ENCODE results near the gene ATP2C2. TPM values are rescaled to one million over a fixed set of nuclear protein-coding genes. Genes with fewer than 3 reads are reported as not detected.

ATP2C2 gene
- total RNA-seq, 1 experiment from 2014 or later, result 0.67 TPM

- 0 out of 2 replicates have a peak, but pooled peaks cover 4% of the 10 kb centered on the region for H3K4me1 ChIP-seq (ENCODE audit: control insufficient read depth, insufficient read depth, low read length)
- DNase-seq (ENCODE audit: low read depth, low spot score) (no peak), ATAC-seq (no peak)
- H3K36me3 ChIP-seq (ENCODE audit: control insufficient read depth, insufficient read depth, low read length), result peaks cover 2% of the 10 kb centered on the region; the same call in 1 of the 2 replicates
- BruUV-seq (replicated peaks), result no TSS peak
- H3K27me3 ChIP-seq (ENCODE audit: control insufficient read depth, insufficient read depth, low read length), result peaks cover 7% of the 10 kb centered on the region; the same call in 1 of the 2 replicates
- POLR2A ChIA-PET, result no interaction called here
- CTCF ChIA-PET, result no interaction called here
- intact Hi-C loops (cut with micrococcal nuclease; ENCODE audit: unreplicated experiment) (no loop called here), in situ Hi-C loops (cut with HindIII; ENCODE audit: low pct_unique_long_range_greater_than_20kb, low sequenced_read_pairs) (no loop called here)
- no peak overlapping the region for H3K27ac ChIP-seq (ENCODE audit: low read length)
- TF ChIP-seq, protein P1, sequence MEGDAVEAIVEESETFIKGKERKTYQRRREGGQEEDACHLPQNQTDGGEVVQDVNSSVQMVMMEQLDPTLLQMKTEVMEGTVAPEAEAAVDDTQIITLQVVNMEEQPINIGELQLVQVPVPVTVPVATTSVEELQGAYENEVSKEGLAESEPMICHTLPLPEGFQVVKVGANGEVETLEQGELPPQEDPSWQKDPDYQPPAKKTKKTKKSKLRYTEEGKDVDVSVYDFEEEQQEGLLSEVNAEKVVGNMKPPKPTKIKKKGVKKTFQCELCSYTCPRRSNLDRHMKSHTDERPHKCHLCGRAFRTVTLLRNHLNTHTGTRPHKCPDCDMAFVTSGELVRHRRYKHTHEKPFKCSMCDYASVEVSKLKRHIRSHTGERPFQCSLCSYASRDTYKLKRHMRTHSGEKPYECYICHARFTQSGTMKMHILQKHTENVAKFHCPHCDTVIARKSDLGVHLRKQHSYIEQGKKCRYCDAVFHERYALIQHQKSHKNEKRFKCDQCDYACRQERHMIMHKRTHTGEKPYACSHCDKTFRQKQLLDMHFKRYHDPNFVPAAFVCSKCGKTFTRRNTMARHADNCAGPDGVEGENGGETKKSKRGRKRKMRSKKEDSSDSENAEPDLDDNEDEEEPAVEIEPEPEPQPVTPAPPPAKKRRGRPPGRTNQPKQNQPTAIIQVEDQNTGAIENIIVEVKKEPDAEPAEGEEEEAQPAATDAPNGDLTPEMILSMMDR (IDR thresholded peaks at IDR 0.05), result no peak
- TF ChIP-seq REST (IDR thresholded peaks at IDR 0.05; ENCODE audit: insufficient read depth in 1 of 2, low read depth in 2 of 2, low read length in 1 of 2), result no peak
- TF ChIP-seq SIN3A (IDR thresholded peaks at IDR 0.05; ENCODE audit: borderline replicate concordance, insufficient read depth, low read depth, low read length), result no peak
- TF ChIP-seq POLR2AphosphoS5 (IDR thresholded peaks at IDR 0.05; ENCODE audit: low read depth, low read length), result no peak
- no peak for TF ChIP-seq TCF7L2 (IDR thresholded peaks at IDR 0.05; ENCODE audit: low read depth, low read length)
- no peaks in the 10 kb centered on the region for H3K9me3 ChIP-seq (ENCODE audit: control insufficient read depth, insufficient read depth, low read depth, low read length)
- H3K4me3 ChIP-seq (ENCODE audit: low read depth in 2 of 2, low read length in 2 of 2), result no peak overlapping the region
Observed at GRCh38 chr16:84371553-84371865, 3.2 kb downstream of the ATP2C2 start.

- Histone ChIP-seq H3K9me3 (ENCODE audit: control insufficient read depth, insufficient read depth, low read depth, low read length) (no peaks in the 10 kb centered on the region), H3K36me3 (ENCODE audit: control insufficient read depth, insufficient read depth, low read length) (no peaks in the 10 kb centered on the region), H3K4me3 (ENCODE audit: low read depth in 2 of 2, low read length in 2 of 2) (no peak overlapping the region), H3K4me1 (ENCODE audit: control insufficient read depth, insufficient read depth, low read length) (no peaks in the 10 kb centered on the region), H3K27ac (ENCODE audit: low read length) (no peak overlapping the region), H3K27me3 (ENCODE audit: control insufficient read depth, insufficient read depth, low read length) (0 out of 2 replicates have a peak, but pooled peaks cover under 1% of the 10 kb centered on the region)
- intact Hi-C loops (cut with micrococcal nuclease; ENCODE audit: unreplicated experiment), result no loop called here
- no peak for DNase-seq (ENCODE audit: low read depth, low spot score)
- BruUV-seq (replicated peaks), result no TSS peak
- ChIA-PET CTCF (no interaction called here), POLR2A (no interaction called here)
- ATAC-seq, result no peak
- TF ChIP-seq TCF7L2 (IDR thresholded peaks at IDR 0.05; ENCODE audit: low read depth, low read length) (no peak), POLR2AphosphoS5 (IDR thresholded peaks at IDR 0.05; ENCODE audit: low read depth, low read length) (no peak), SIN3A (IDR thresholded peaks at IDR 0.05; ENCODE audit: borderline replicate concordance, insufficient read depth, low read depth, low read length) (no peak), REST (IDR thresholded peaks at IDR 0.05; ENCODE audit: insufficient read depth in 1 of 2, low read depth in 2 of 2, low read length in 1 of 2) (no peak)
- TF ChIP-seq, protein P1 (IDR thresholded peaks at IDR 0.05), result no peak
- in situ Hi-C loops (cut with HindIII; ENCODE audit: low pct_unique_long_range_greater_than_20kb, low sequenced_read_pairs), result no loop called here
Observed at GRCh38 chr16:84373907-84374489, 5.7 kb downstream of the ATP2C2 start.

Data from Panc1 (cell line).